Stimulated activated memory B cell treated with anti-CD40 and anti-IgM and Interleukin-4, amounts not matched to agents 10 μg/mL and 1 μg/mL and 100 μg/mL, for 72 hours (primary cell): ENCODE data around the gene TRIM38.
A peak's percentile ranks its signal among the peaks of the same experiment; 100 is the strongest.
"Not testable (repeated sequence)": the region's sequence is repeated elsewhere in the genome, so short reads cannot be mapped to it uniquely, and the experiment has no call there.

ENCODE experiments used
- ATAC-seq: fragments of 150-1000 bp; cut with Tn5 transposase; 2 replicates; pipeline ENCODE4 v1.10.0; 2021
- H3K27ac Mint-ChIP-seq: one replicate; pipeline ENCODE4 v1.8.0; 2022; ENCODE audit warnings: mild to moderate bottlenecking, mixed read lengths
- H3K27me3 Mint-ChIP-seq: one replicate; pipeline ENCODE4 v1.8.0; 2022; ENCODE audit warnings: mixed read lengths
- H3K36me3 Mint-ChIP-seq: one replicate; pipeline ENCODE4 v1.8.0; 2022; ENCODE audit warnings: mixed read lengths
- H3K4me1 Mint-ChIP-seq: one replicate; pipeline ENCODE4 v1.8.0; 2022; ENCODE audit warnings: mixed read lengths
- H3K4me3 Mint-ChIP-seq: one replicate; pipeline ENCODE4 v1.8.0; 2022; ENCODE audit warnings: mild to moderate bottlenecking, moderate library complexity, mixed read lengths
- H3K9me3 Mint-ChIP-seq: one replicate; pipeline ENCODE4 v1.8.0; 2022; ENCODE audit warnings: mixed read lengths

The TRIM38 gene

DNA sequence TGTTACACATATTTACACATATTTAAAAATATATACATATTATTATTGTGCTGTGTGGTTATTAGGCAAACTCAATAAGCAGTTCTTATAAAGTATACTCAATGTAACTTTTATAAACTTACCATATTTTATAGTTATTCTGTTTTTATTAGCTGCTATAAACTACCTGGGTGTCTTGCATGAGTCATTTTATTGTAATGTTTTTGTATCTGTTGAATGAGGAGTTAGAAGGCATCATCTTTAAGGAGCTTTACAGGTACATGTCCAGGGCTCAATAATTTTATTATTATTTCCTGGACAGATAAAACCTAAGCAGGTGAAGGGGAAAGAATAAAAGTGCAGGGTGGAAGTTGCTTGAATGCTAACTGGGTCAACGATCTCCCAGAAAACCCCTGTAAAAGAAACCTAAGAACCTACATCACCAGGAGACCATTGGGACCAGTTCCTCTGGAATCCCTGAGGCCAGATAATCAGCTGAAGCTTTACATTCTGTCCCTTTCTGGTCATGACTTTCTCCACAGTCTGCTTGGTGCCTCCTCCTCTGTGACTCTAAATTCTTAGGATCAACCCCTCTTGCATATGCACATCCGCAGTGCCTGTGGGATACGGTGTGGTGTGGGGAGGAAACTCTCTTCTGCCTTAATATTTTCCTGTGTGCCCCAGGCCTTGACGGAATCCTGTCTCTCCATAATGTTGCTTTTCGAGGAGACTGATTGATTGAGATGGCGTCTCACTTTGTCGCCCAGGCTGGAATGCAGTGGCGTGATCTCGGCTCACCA is 38.0 kb downstream of the TRIM38 start:
- no peak for ATAC-seq
- Mint-ChIP-seq H3K4me1 (peaks cover 8% of the 10 kb centered on the region), H3K9me3 (no peaks in the 10 kb centered on the region), H3K4me3 (no peak overlapping the region), H3K27ac (no peak overlapping the region), H3K36me3 (peaks cover 32% of the 10 kb centered on the region), H3K27me3 (no peaks in the 10 kb centered on the region)

GRCh38 chr6:26003102-26003694 is 40.6 kb downstream of the TRIM38 start:
- H3K9me3 Mint-ChIP-seq, result no peaks in the 10 kb centered on the region
- H3K4me1 Mint-ChIP-seq, result no peaks in the 10 kb centered on the region
- no peak overlapping the region for H3K27ac Mint-ChIP-seq
- no peak for ATAC-seq
- no peaks in the 10 kb centered on the region for H3K27me3 Mint-ChIP-seq
- H3K36me3 Mint-ChIP-seq, result peaks cover 27% of the 10 kb centered on the region
- H3K4me3 Mint-ChIP-seq, result no peak overlapping the region

DNA sequence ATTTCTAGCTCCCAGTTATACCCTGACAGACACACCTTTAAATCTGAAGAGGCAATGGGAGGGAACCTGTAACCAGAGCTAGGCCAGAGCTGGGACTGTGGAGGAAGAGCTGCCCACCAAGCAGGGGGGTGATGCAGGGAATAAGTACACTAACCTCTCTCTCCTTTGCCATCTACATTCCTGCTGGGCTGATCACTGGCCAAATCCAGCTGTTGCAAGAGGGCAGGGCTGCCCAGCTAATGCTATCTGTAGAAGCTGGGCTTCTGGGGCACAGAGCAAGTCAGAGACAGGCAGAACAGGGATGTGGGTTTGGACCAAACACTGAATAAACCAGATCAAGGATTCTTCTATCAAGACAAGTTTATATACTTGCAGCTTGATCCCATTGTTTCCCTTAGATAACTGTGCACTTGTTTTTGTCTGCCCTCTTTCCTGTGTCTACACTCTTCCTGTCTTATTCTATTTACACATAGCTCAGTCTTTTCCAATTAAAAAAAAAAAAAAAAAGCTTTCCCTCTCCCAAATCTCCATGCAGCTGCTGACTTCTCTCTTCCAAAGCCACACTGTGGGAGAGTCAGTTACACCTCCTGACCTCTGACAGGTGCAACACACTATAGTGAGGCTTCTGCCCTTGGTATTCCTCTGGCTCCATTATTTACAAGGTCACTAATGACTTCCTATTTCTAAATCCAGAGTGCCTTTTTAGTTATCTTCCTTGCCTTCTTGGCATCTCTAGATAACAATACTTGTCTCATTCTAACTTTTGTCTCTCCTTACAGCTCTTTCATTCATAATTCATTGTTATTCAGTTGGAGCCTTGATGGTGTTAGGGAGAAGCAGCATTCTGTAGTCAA is 43.7 kb downstream of the TRIM38 start:
- Mint-ChIP-seq H3K4me3 (no peak overlapping the region), H3K27me3 (no peaks in the 10 kb centered on the region), H3K9me3 (no peaks in the 10 kb centered on the region), H3K27ac (no peak overlapping the region), H3K36me3 (peaks cover 3% of the 10 kb centered on the region), H3K4me1 (no peaks in the 10 kb centered on the region)
- ATAC-seq, result no peak

DNA sequence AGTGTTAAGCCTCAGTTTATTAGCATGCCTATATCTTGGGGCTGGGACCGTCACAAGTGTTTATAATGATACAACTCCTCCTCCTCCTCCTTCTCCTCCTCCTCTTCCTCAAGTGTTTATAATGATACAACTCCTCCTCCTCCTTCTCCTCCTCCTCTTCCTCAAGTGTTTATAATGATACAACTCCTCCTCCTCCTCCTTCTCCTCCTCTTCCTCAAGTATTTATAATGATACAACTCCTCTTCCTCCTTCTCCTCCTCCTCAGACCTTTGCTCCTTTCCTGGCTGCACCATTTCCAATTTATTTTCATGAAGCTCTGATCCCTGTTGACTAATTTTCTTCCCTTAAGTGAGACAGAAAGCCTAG is 44.3 kb downstream of the TRIM38 start:
- not testable (repeated sequence) for H3K36me3 Mint-ChIP-seq, ATAC-seq, H3K4me1 Mint-ChIP-seq, H3K27ac Mint-ChIP-seq, H3K27me3 Mint-ChIP-seq, H3K9me3 Mint-ChIP-seq, H3K4me3 Mint-ChIP-seq

DNA sequence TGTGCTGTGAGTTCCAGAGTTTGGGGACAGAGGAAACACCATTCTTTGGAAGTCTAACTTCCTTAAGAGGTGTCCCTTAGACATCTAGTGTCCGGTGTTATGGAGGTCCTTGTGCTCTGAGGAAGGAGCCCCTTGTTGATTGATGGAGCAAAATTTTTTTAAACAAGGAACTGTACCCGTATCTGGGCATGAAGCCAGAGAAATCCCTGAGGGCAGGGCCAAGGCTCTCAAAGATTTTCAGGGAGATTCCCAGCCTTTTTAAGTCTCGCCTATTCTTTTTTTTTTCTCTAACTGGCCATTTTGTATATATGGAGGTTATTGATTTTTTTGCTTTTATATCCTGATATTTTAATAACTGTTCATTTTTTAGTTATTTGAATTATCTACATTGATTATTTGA is 45.9 kb downstream of the TRIM38 start:
- ATAC-seq, result no peak
- H3K4me1 Mint-ChIP-seq, result no peaks in the 10 kb centered on the region
- H3K36me3 Mint-ChIP-seq, result no peaks in the 10 kb centered on the region
- H3K27me3 Mint-ChIP-seq, result no peaks in the 10 kb centered on the region
- H3K4me3 Mint-ChIP-seq, result no peak overlapping the region
- H3K9me3 Mint-ChIP-seq, result no peaks in the 10 kb centered on the region
- H3K27ac Mint-ChIP-seq, result no peak overlapping the region

DNA sequence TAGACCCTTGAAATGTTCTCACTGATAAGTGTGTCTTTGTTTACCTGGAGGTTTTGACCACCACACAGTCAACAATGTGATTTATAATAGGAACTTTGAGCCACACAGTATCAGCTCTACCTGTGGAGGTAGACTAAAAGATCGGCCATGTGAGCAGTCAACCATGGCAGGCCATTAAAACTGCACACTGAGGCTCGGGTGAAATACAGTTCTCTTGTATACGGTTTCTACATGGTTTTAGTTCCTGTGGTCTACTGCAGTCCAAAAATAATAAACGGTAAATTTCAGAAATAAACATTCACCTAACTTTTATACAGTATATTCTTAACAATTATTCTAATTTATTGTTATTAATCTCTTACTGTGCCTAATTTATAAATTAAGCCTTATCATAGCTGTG is 47.2 kb downstream of the TRIM38 start:
- ATAC-seq, result no peak
- no peak overlapping the region for H3K27ac Mint-ChIP-seq
- no peaks in the 10 kb centered on the region for H3K36me3 Mint-ChIP-seq
- H3K4me1 Mint-ChIP-seq, result no peaks in the 10 kb centered on the region
- H3K4me3 Mint-ChIP-seq, result no peak overlapping the region
- H3K9me3 Mint-ChIP-seq, result no peaks in the 10 kb centered on the region
- no peaks in the 10 kb centered on the region for H3K27me3 Mint-ChIP-seq

GRCh38 chr6:26012061-26012460 is 49.5 kb downstream of the TRIM38 start:
- ATAC-seq, result no peak
- H3K36me3 Mint-ChIP-seq, result no peaks in the 10 kb centered on the region
- H3K27ac Mint-ChIP-seq, result no peak overlapping the region

DNA sequence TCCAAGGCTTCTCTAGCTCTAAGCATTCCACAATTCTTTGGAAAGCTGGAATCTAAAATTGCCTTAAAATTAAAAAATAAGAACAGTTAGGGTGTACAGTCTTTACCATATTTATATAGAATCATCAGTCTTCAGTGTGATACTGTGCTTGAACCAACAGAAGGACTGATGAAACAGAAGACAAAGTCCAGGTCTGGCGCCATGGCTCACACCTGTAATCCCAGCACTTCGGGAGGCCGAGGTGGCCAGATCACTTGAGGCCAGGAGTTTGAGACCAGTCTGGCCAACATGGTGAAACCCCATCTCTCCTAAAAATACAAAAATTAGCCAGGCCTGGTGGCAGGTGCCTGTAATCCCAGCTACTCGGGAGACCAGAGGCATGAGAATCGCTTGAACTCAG is 51.8 kb downstream of the TRIM38 start:
- not testable (repeated sequence) for ATAC-seq, H3K27me3 Mint-ChIP-seq, H3K4me3 Mint-ChIP-seq, H3K9me3 Mint-ChIP-seq, H3K4me1 Mint-ChIP-seq, H3K27ac Mint-ChIP-seq, H3K36me3 Mint-ChIP-seq

More at GRCh38 chr6:26012061-26012460, 49.5 kb downstream of the TRIM38 start:
- no peak overlapping the region for H3K4me3 Mint-ChIP-seq
- peaks cover under 1% of the 10 kb centered on the region for H3K4me1 Mint-ChIP-seq
- no peaks in the 10 kb centered on the region for H3K27me3 Mint-ChIP-seq
- no peaks in the 10 kb centered on the region for H3K9me3 Mint-ChIP-seq

DNA sequence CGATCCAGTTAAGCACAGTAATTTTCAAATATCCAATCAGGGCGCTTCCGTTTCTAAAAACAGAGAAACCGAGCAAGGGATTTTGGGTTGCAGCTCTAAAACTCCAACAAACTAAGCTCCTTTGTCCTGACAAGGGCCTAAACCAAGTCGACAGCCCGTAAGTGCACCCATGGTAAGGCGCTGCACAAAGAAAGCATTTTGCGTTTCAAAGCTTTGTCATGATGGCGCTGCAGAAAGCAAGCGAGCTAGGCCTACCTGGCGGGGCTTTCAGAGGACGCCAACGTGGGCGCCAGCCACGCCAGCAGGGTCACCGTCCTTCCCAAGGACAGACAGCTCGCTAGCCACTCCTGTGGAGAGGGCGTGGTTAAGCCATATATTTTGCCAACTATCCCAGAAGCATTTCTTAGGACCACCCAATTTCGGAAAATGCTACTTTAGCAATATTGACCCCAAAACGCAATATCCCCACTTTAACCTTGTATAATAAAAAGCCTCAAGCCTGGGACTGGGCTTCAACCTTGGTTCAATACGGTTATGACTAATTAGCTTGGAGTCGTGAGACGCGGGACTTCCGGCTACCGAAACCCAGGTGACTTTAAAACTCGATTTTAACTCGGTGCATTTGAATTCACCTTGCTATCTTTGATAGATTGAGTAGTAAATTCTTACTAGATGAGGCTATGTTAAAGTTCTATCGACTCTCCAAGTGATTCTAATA is 53.8 kb downstream of the TRIM38 start:
- Mint-ChIP-seq H3K27me3 (no peaks in the 10 kb centered on the region), H3K27ac (no peak overlapping the region), H3K36me3 (no peaks in the 10 kb centered on the region), H3K4me1 (peaks cover 6% of the 10 kb centered on the region), H3K4me3 (no peak overlapping the region), H3K9me3 (no peaks in the 10 kb centered on the region)
- no peak for ATAC-seq

DNA sequence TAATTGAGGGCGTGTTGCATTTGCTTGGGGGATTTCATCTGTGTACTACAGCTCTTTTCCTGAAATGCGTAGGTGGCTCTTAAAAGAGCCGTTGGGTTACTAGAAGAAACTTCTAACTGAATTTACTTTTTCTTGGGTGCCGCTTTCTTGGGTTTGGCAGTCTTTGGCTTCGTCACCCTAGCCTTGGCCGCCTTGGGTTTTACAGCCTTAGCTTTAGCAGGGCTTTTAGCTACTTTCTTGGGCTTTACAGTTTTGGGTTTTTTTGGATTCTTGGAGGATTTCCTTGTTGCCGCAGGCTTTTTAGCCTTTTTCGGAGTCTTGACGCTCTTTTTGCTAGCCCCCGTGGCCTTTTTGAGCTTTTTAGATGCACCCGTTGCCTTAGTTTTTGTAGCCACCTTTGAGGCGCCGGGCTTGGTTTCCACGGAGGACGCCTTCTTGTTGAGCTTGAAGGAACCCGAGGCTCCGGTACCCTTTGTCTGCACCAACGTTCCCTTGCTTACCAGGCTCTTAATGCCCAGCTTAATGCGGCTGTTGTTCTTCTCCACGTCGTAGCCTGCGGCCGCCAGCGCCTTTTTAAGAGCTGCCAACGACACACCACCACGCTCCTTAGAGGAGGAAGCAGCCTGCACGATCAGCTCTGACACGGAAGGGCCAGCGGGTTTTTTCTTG is 54.5 kb downstream of the TRIM38 start:
- no peak for ATAC-seq
- peaks cover 12% of the 10 kb centered on the region for H3K4me1 Mint-ChIP-seq
- H3K27me3 Mint-ChIP-seq, result no peaks in the 10 kb centered on the region
- H3K4me3 Mint-ChIP-seq, result peak overlapping the region; percentile 66
- no peaks in the 10 kb centered on the region for H3K9me3 Mint-ChIP-seq
- H3K27ac Mint-ChIP-seq, result peak overlapping the region; percentile 74
- H3K36me3 Mint-ChIP-seq, result no peaks in the 10 kb centered on the region

GRCh38 chr6:26017632-26017966 is 55.0 kb downstream of the TRIM38 start:
- peak overlapping the region; percentile 74 for H3K27ac Mint-ChIP-seq
- no peaks in the 10 kb centered on the region for H3K27me3 Mint-ChIP-seq
- no peak for ATAC-seq
- no peaks in the 10 kb centered on the region for H3K9me3 Mint-ChIP-seq
- H3K4me3 Mint-ChIP-seq, result peak overlapping the region; percentile 66
- H3K4me1 Mint-ChIP-seq, result peaks cover 14% of the 10 kb centered on the region
- no peaks in the 10 kb centered on the region for H3K36me3 Mint-ChIP-seq

- Mint-ChIP-seq H3K27ac (peak overlapping the region; percentile 98), H3K4me3 (peak overlapping the region; percentile 34), H3K4me1 (peaks cover 14% of the 10 kb centered on the region), H3K27me3 (no peaks in the 10 kb centered on the region), H3K9me3 (no peaks in the 10 kb centered on the region), H3K36me3 (no peaks in the 10 kb centered on the region)
- ATAC-seq, result no peak
Measured at GRCh38 chr6:26019261-26019830, 56.7 kb downstream of the TRIM38 start.

DNA sequence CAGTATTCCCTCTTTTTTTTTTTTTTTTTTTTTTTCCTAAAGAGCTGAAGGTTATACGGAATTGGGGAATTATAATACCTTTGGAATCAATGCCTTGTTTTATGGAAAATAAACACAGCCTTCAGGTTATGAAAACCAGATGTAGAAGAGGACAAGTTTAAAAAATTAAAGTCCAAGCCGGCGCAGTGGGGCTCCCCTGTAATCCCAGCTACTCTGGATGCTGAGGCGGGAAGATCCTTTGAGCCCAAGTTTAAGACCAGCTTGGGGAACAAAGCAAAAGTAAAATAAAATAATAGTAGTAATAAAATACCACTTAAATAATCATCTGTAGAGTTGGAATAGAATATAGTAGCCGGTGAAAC is 57.3 kb downstream of the TRIM38 start:
- peaks cover 14% of the 10 kb centered on the region for H3K4me1 Mint-ChIP-seq
- H3K4me3 Mint-ChIP-seq, result peak overlapping the region; percentile 96
- H3K27ac Mint-ChIP-seq, result peak overlapping the region; percentile 98
- no peak for ATAC-seq
- no peaks in the 10 kb centered on the region for H3K36me3 Mint-ChIP-seq
- H3K9me3 Mint-ChIP-seq, result no peaks in the 10 kb centered on the region
- no peaks in the 10 kb centered on the region for H3K27me3 Mint-ChIP-seq

DNA sequence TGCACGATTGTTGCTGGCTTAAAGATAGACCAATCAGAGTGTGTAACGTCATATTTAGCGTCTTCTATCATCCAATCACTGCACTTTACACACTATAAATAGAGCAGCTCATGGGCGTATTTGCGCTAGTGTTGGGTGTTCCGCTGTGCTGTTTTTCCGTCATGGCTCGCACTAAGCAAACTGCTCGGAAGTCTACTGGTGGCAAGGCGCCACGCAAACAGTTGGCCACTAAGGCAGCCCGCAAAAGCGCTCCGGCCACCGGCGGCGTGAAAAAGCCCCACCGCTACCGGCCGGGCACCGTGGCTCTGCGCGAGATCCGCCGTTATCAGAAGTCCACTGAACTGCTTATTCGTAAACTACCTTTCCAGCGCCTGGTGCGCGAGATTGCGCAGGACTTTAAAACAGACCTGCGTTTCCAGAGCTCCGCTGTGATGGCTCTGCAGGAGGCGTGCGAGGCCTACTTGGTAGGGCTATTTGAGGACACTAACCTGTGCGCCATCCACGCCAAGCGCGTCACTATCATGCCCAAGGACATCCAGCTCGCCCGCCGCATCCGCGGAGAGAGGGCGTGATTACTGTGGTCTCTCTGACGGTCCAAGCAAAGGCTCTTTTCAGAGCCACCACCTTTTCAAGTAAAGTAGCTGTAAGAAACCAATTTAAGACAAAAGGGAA is 57.9 kb downstream of the TRIM38 start:
- Mint-ChIP-seq H3K9me3 (no peaks in the 10 kb centered on the region), H3K27me3 (no peaks in the 10 kb centered on the region), H3K4me3 (peak overlapping the region; percentile 96), H3K4me1 (peaks cover 14% of the 10 kb centered on the region), H3K36me3 (no peaks in the 10 kb centered on the region), H3K27ac (peak overlapping the region; percentile 98)
- ATAC-seq, result peak; percentile 73
